ENCODE data around the gene MGAT5B. TPM values are rescaled to one million over a fixed set of nuclear protein-coding genes. Genes with fewer than 3 reads are reported as not detected.

Gene MGAT5B
- total and polyA plus RNA-seq, 10 donors: 0.02 to 2.0 (median 0.75) TPM

DNA sequence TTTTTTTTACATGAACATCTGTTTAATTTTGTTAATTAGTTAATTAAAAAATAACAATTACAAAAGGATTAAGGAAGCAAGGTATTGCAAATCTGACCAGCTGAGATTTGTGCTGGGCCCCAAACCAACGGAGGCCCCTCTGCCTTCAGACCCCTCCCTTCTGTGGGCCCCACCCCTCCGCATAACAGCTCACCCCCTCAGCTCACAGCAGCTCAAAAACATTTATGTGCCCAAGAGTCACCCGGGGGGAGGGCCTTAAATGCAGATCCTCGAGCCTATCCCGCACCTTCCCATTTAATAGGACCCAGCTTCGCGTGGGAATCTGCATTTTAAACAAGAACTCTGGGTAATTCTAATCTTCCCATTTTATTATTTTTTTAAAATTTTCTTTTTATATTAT lies 75.0 kb downstream of the MGAT5B start:
- DNase-seq: no peak
- TF ChIP-seq POLR2AphosphoS5 (IDR thresholded peaks at IDR 0.05): no peak
- TF ChIP-seq POLR2A (IDR thresholded peaks at IDR 0.05): no peak
- TF ChIP-seq, protein P1, sequence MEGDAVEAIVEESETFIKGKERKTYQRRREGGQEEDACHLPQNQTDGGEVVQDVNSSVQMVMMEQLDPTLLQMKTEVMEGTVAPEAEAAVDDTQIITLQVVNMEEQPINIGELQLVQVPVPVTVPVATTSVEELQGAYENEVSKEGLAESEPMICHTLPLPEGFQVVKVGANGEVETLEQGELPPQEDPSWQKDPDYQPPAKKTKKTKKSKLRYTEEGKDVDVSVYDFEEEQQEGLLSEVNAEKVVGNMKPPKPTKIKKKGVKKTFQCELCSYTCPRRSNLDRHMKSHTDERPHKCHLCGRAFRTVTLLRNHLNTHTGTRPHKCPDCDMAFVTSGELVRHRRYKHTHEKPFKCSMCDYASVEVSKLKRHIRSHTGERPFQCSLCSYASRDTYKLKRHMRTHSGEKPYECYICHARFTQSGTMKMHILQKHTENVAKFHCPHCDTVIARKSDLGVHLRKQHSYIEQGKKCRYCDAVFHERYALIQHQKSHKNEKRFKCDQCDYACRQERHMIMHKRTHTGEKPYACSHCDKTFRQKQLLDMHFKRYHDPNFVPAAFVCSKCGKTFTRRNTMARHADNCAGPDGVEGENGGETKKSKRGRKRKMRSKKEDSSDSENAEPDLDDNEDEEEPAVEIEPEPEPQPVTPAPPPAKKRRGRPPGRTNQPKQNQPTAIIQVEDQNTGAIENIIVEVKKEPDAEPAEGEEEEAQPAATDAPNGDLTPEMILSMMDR (IDR thresholded peaks at IDR 0.05 in 8 of 11, conservative IDR thresholded peaks at IDR 0.05 in 3 of 11): no peak
- intact Hi-C loops (cut with DNase I; ENCODE audit: low total_unique reads): no loop called here
- peaks cover 0 to 6% (median 0%) of the 10 kb centered on the region in 6 donors for H3K4me1 ChIP-seq
- H3K9me3 ChIP-seq: no peaks in the 10 kb centered on the region
- peaks cover 0 to 12% (median 0%) of the 10 kb centered on the region in 7 donors for H3K27me3 ChIP-seq (replicated peaks in 1 of 7)
- 75 to 81% (median 80%) methylated on average over 7 of the region's 7 CpGs for WGBS, 5 donors
- no peaks in the 10 kb centered on the region for H3K36me3 ChIP-seq
- no peak overlapping the region for H3K27ac ChIP-seq
- no peak overlapping the region for H3K4me3 ChIP-seq

DNA sequence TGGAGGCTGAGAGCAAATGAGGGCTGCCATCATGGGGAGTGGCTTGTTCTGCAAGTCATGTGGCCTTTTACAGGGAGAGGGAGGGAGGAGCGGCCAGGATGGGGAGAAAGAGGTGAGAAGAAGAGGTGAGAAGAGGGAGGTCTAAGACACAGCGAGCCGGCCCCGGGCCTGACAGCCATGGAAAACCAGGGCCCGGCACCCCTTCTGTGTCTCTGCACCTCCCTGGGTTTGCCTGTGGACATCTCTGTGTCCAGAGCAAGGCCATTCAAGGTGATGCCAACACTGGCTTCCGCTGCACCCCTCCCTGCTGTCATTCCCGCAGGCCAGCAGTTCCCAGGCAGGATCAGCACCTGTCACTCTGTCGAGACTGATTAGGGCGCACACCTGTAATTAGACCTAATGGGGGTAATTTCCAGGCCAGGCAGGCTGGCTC lies 75.6 kb downstream of the MGAT5B start:
- Histone ChIP-seq H3K9me3 (no peaks in the 10 kb centered on the region), H3K27ac (no peak overlapping the region), H3K36me3 (no peaks in the 10 kb centered on the region), H3K27me3 (replicated peaks in 1 of 7) (peaks cover 0 to 15% (median 0%) of the 10 kb centered on the region in 7 donors), H3K4me1 (peaks cover 0 to 12% (median 0%) of the 10 kb centered on the region in 6 donors), H3K4me3 (no peak overlapping the region)
- TF ChIP-seq POLR2A (IDR thresholded peaks at IDR 0.05): no peak
- TF ChIP-seq POLR2AphosphoS5 (IDR thresholded peaks at IDR 0.05): no peak
- TF ChIP-seq, protein P1 (IDR thresholded peaks at IDR 0.05 in 8 of 11, conservative IDR thresholded peaks at IDR 0.05 in 3 of 11): no peak
- WGBS, 5 donors: 78 to 92% (median 88%) methylated on average over 9 of the region's 9 CpGs
- DNase-seq: no peak
- intact Hi-C loops (cut with DNase I; ENCODE audit: low total_unique reads): no loop called here

DNA sequence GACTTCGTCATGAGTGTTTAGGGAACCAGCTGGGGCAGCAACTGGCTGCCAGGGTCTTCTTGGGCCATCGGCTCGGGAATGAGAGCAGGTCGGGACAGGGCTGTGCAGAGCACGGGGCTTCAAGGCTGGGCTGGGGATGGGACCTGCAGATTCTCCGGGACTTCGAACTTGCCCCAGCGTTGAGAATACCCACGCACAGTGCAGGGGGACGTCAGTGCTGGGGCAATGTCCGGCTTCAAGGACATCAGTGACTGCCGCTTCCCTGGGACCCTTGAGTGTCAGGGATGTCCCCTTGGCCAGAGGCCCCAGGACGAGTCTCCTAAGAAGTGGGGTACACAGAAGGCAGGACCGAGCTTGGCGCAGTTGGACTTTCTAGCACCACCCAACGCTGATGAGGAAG lies 76.3 kb downstream of the MGAT5B start:
- peaks cover 0 to 19% (median 0%) of the 10 kb centered on the region in 6 donors for H3K4me1 ChIP-seq
- no peak for DNase-seq
- no peaks in the 10 kb centered on the region for H3K9me3 ChIP-seq
- no peak overlapping the region for H3K4me3 ChIP-seq
- H3K36me3 ChIP-seq: no peaks in the 10 kb centered on the region
- intact Hi-C loops (cut with DNase I; ENCODE audit: low total_unique reads): no loop called here
- no peak for TF ChIP-seq POLR2AphosphoS5 (IDR thresholded peaks at IDR 0.05)
- WGBS, 5 donors: 82 to 92% (median 88%) methylated on average over 12 to 16 of the region's 16 CpGs
- no peak overlapping the region for H3K27ac ChIP-seq
- peaks cover 0 to 22% (median 0%) of the 10 kb centered on the region in 7 donors for H3K27me3 ChIP-seq (replicated peaks in 1 of 7)

DNA sequence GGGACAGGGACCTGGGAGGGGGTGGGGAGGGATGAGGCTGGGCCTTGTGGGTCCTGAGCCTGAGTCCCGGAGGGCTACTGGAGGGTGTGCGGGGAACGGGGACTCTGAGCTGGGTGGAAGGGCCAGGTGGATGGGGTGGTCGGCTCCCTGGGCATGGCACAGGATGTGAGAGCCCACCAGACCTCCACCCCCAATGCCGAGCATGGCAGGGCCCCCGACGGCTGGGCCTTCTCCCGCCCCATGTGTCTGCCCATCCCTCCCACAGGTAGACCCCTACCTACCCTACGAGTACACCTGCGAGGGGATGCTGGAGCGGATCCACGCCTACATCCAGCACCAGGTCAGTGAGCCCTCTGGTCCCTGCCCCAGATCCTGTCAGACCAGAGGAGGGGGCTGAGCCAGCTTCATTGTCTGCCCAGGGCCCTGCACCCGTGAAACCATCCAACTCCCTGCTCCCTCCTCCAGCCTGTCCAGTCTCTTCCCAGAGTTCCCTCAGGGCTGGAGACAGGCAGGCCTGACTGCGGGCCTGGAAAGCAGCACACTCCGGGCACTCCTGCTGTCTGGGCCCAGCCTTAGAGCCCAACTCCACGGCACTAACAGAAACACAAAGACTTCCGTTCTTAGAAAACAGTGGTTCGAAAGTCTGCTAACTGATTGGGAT lies 78.0 kb downstream of the MGAT5B start:
- intact Hi-C loops (cut with DNase I; ENCODE audit: low total_unique reads): no loop called here
- WGBS, 5 donors: 76 to 95% (median 86%) methylated on average over 15 to 18 of the region's 18 CpGs
- no peak for DNase-seq
- Histone ChIP-seq H3K4me1 (peaks cover 0 to 29% (median 0%) of the 10 kb centered on the region in 6 donors), H3K27me3 (replicated peaks in 1 of 7) (peaks cover 0 to 18% (median 0%) of the 10 kb centered on the region in 7 donors), H3K4me3 (no peak overlapping the region), H3K9me3 (no peaks in the 10 kb centered on the region), H3K27ac (no peak overlapping the region), H3K36me3 (no peaks in the 10 kb centered on the region)
- TF ChIP-seq POLR2A (IDR thresholded peaks at IDR 0.05) (no peak), POLR2AphosphoS5 (IDR thresholded peaks at IDR 0.05) (no peak)
- TF ChIP-seq, protein P1 (IDR thresholded peaks at IDR 0.05 in 8 of 11, conservative IDR thresholded peaks at IDR 0.05 in 3 of 11): no peak
